H1 (cell line): ENCODE data around the gene SSMEM1. TPM values are rescaled to one million over a fixed set of nuclear protein-coding genes. Genes with fewer than 3 reads are reported as not detected.

Experiments
- CTCF ChIA-PET: fragments of 300-600 bp; sonication (Branson Sonifier 250); formaldehyde crosslinking; loops from one replicate; lab custom pipeline; 2021; ENCODE audit not compliant: partially characterized antibody; lab: Charles Lee
- POLR2A ChIA-PET: fragments of 300-600 bp; sonication (Branson Sonifier 250); formaldehyde crosslinking; loops from one replicate; lab custom pipeline; 2021; ENCODE audit warnings: inconsistent platforms; ENCODE audit not compliant: partially characterized antibody; lab: Charles Lee
- DNase-seq, 2 experiments: peaks; one replicate each; pipeline versions ENCODE4 v3.0.0 to v3.0.0-alpha.2; 2010 to 2022; ENCODE audit warnings: low spot score in 2 of 2, low read depth in 1 of 2, mixed read lengths in 1 of 2
- FAIRE-seq: peaks from 2 replicates; lab custom pipeline; 2011; peaks lifted over from hg19 to GRCh38; lab: Jason Lieb, UNC
- H2AFZ ChIP-seq: 2 replicates; pipeline ENCODE4 v1.8.1; 2012; ENCODE audit warnings: low read length, inconsistent platforms
- H2AK5ac ChIP-seq: 2 replicates; pipeline ENCODE4 v1.6.1; 2013; ENCODE audit warnings: low read depth, low read length
- H2BK120ac ChIP-seq: replicated peaks from 2 replicates; pipeline ENCODE3; 2013; ENCODE audit warnings: low read depth, low read length, inconsistent platforms
- H2BK12ac ChIP-seq: 2 replicates; pipeline ENCODE4 v1.6.1; 2013; ENCODE audit warnings: low read depth, low read length
- H2BK15ac ChIP-seq: 2 replicates; pipeline ENCODE4 v1.6.1; 2013; ENCODE audit warnings: low read length
- H2BK20ac ChIP-seq: 2 replicates; pipeline ENCODE4 v1.6.1; 2013; ENCODE audit warnings: low read length
- H2BK5ac ChIP-seq: 2 replicates; pipeline ENCODE4 v1.6.1; 2013; ENCODE audit warnings: low read depth, low read length
- H3K14ac ChIP-seq: 2 replicates; pipeline ENCODE4 v1.6.1; 2013; ENCODE audit warnings: inconsistent platforms; ENCODE audit not compliant: insufficient read length
- H3K18ac ChIP-seq: 2 replicates; pipeline ENCODE4 v1.6.1; 2013; ENCODE audit warnings: low read length; ENCODE audit errors: extremely low read depth
- H3K23ac ChIP-seq: 2 replicates; pipeline ENCODE4 v1.6.1; 2013; ENCODE audit warnings: inconsistent platforms; ENCODE audit not compliant: insufficient read length
- H3K23me2 ChIP-seq: 2 replicates; pipeline ENCODE4 v1.6.1; 2013; ENCODE audit warnings: low read depth, low read length
- H3K27ac ChIP-seq: 2 replicates; pipeline ENCODE4 v1.6.1; 2011; ENCODE audit warnings: low read depth, low read length, inconsistent platforms
- H3K27me3 ChIP-seq, 4 experiments: replicated peaks in 1 of 4; 1 replicate in 1 of 4; 2 replicates in 3 of 4; pipeline versions ENCODE4 v1.6.1 to v1.8.1; 2011 to 2013; ENCODE audit warnings: low read length in 3 of 4, mild to moderate bottlenecking in 3 of 4, inconsistent platforms in 2 of 4, mixed read lengths in 2 of 4, moderate library complexity in 1 of 4; ENCODE audit not compliant: control insufficient read depth in 3 of 4, insufficient read depth in 3 of 4; ENCODE audit errors: extremely low read depth in 1 of 4
- H3K36me3 ChIP-seq, 4 experiments: 2 replicates each; pipeline versions ENCODE4 v1.6.1 to v1.8.1; 2011 to 2013; ENCODE audit warnings: mild to moderate bottlenecking in 4 of 4, low read length in 3 of 4, moderate library complexity in 2 of 4, control low read depth in 1 of 4, inconsistent platforms in 1 of 4; ENCODE audit not compliant: insufficient read depth in 4 of 4, control insufficient read depth in 2 of 4
- H3K4ac ChIP-seq: replicated peaks from 2 replicates; pipeline ENCODE3; 2013; ENCODE audit warnings: low read length, low read depth, mixed read lengths, inconsistent platforms; ENCODE audit not compliant: insufficient read length
- H3K4me1 ChIP-seq, 4 experiments: replicated peaks in 1 of 4; 1 replicate in 1 of 4; 2 replicates in 3 of 4; pipeline versions ENCODE4 v1.6.1 to v1.8.1; 2011 to 2013; ENCODE audit warnings: low read length in 3 of 4, inconsistent platforms in 2 of 4, mixed read lengths in 1 of 4; ENCODE audit not compliant: insufficient read depth in 4 of 4, control insufficient read depth in 3 of 4
- H3K4me2 ChIP-seq, 2 experiments: 2 replicates each; pipeline versions ENCODE4 v1.6.1 to v1.8.1; 2011 to 2013; ENCODE audit warnings: low read depth in 2 of 2, low read length in 2 of 2, control low read depth in 1 of 2, inconsistent platforms in 1 of 2, mild to moderate bottlenecking in 1 of 2; ENCODE audit not compliant: insufficient read depth in 1 of 2
- H3K4me3 ChIP-seq, 4 experiments: fragments of 200-600, 300-600 bp in 1 of 4; sonication (generic), shearing (Covaris generic), sonication (Bioruptor Twin) in 1 of 4; 2 replicates each; pipeline versions ENCODE4 v1.5.1 to v1.8.1; 2011 to 2016; ENCODE audit warnings: low read length in 4 of 4, low read depth in 3 of 4, control low read depth in 2 of 4, inconsistent platforms in 2 of 4, mild to moderate bottlenecking in 2 of 4, mixed read lengths in 1 of 4, moderate library complexity in 1 of 4; ENCODE audit not compliant: insufficient read depth in 2 of 4; ENCODE audit errors: extremely low read depth in 1 of 4
- H3K56ac ChIP-seq: replicated peaks from 2 replicates; pipeline ENCODE3; 2013; ENCODE audit warnings: low read depth, mild to moderate bottlenecking, mixed read lengths, low read length, inconsistent platforms; ENCODE audit not compliant: insufficient read length
- H3K79me1 ChIP-seq: 2 replicates; pipeline ENCODE4 v1.6.1; 2013; ENCODE audit warnings: low read depth, low read length, control low read depth
- H3K79me2 ChIP-seq, 2 experiments: 2 replicates each; pipeline versions ENCODE4 v1.6.1 to v1.8.1; 2012 to 2013; ENCODE audit warnings: low read length in 2 of 2, mild to moderate bottlenecking in 2 of 2, inconsistent platforms in 1 of 2; ENCODE audit not compliant: insufficient read depth in 2 of 2, control insufficient read depth in 1 of 2
- H3K9ac ChIP-seq, 4 experiments: replicated peaks in 1 of 4; 1 replicate in 1 of 4; 2 replicates in 3 of 4; pipeline versions ENCODE4 v1.6.1 to v1.8.1; 2011 to 2013; ENCODE audit warnings: low read depth in 3 of 4, low read length in 3 of 4, control low read depth in 2 of 4, mild to moderate bottlenecking in 2 of 4, moderate library complexity in 2 of 4, inconsistent platforms in 1 of 4; ENCODE audit errors: extremely low read depth in 1 of 4
- H3K9me3 ChIP-seq, 2 experiments: 2 replicates each; pipeline versions ENCODE4 v1.6.1 to v1.8.1; 2012 to 2013; ENCODE audit warnings: mild to moderate bottlenecking in 2 of 2, moderate library complexity in 2 of 2, control low read depth in 1 of 2, inconsistent platforms in 1 of 2, low read depth in 1 of 2, low read length in 1 of 2, mixed read lengths in 1 of 2; ENCODE audit not compliant: insufficient read depth in 2 of 2
- H4K20me1 ChIP-seq, 2 experiments: replicated peaks in 1 of 2; 2 replicates each; pipeline versions ENCODE3 to v1.8.1; 2011 to 2013; ENCODE audit warnings: inconsistent platforms in 2 of 2, low read length in 2 of 2, mild to moderate bottlenecking in 1 of 2; ENCODE audit not compliant: insufficient read depth in 2 of 2, control insufficient read depth in 1 of 2
- H4K5ac ChIP-seq: 2 replicates; pipeline ENCODE4 v1.6.1; 2013; ENCODE audit warnings: low read length, low read depth, mixed read lengths, inconsistent platforms; ENCODE audit not compliant: insufficient read length
- H4K8ac ChIP-seq: 2 replicates; pipeline ENCODE4 v1.8.0; 2013; ENCODE audit warnings: mild to moderate bottlenecking, moderate library complexity, low read length, inconsistent platforms; ENCODE audit not compliant: insufficient read depth; ENCODE audit errors: extremely low read depth
- H4K91ac ChIP-seq: replicated peaks from 2 replicates; pipeline ENCODE3; 2013; ENCODE audit warnings: low read length, mixed read lengths, inconsistent platforms; ENCODE audit not compliant: insufficient read length
- CHD2 ChIP-seq: IDR thresholded peaks from 2 replicates; pipeline ENCODE4 v1.6.1; 2012; ENCODE audit warnings: low read length, improper control_type of control experiment
- GABPA ChIP-seq: IDR thresholded peaks from 2 replicates; pipeline ENCODE4 v1.6.1; 2011; ENCODE audit warnings: mild to moderate bottlenecking, low read length, moderate library complexity, borderline replicate concordance; ENCODE audit not compliant: insufficient read depth
- POU5F1 ChIP-seq: IDR thresholded peaks from 2 replicates; pipeline ENCODE4 v1.6.1; 2011; ENCODE audit warnings: low read depth, mild to moderate bottlenecking, low read length, moderate library complexity
- SP4 ChIP-seq: IDR thresholded peaks from 2 replicates; pipeline ENCODE4 v1.6.1; 2012; ENCODE audit warnings: low read length, inconsistent platforms
- TCF12 ChIP-seq: IDR thresholded peaks from 2 replicates; pipeline ENCODE4 v1.6.1; 2011; ENCODE audit warnings: low read depth, mild to moderate bottlenecking, low read length
- USF2 ChIP-seq: IDR thresholded peaks from 2 replicates; pipeline ENCODE4 v1.6.1; 2011; ENCODE audit warnings: low read length, improper control_type of control experiment
- WGBS, 2 experiments: shearing (Covaris generic) in 1 of 2; methylation state at CpG; one replicate each; pipeline versions ENCODE4 v1.1.6 to v1.1.7; 2013 to 2015; ENCODE audit warnings: low lambda C conversion rate in 2 of 2, mixed read lengths in 2 of 2, inconsistent platforms in 1 of 2, low coverage in 1 of 2, missing lambda C conversion rate in 1 of 2; ENCODE audit not compliant: insufficient replicate concordance in 2 of 2, insufficient coverage in 1 of 2, insufficient read length in 1 of 2; ENCODE audit errors: extremely low coverage in 1 of 2, missing lambda C conversion rate in 1 of 2; 5-methylcytosine and 5-hydroxymethylcytosine counted together
- polyA plus RNA-seq, 7 experiments: library from polyadenylated mRNA; depleted of rRNA in 3 of 7; stranded (reverse) in 5 of 7; unstranded in 2 of 7; fragments of >200 nt in 5 of 7; fragments of 200-250 nt in 2 of 7; gene quantifications; 1 replicate in 5 of 7; 2 replicates in 1 of 7; 4 replicates in 1 of 7; pipeline versions ENCODE4 v1.2.1 to v1.2.3, GENCODE V29; 2011 to 2013; ENCODE audit warnings: missing spikeins in 2 of 7, mixed read lengths in 2 of 7
- total RNA-seq: library from RNA; stranded (reverse); fragmentation: NEBNext Ultra II Directional; extraction: Animal tissue kit (Norgen Biotek cat#: 25700); gene quantifications from 2 replicates; pipeline ENCODE4 v1.2.1, GENCODE V29; 2021
- TF ChIP-seq, protein P1 (sequence below): IDR thresholded peaks from 2 replicates; pipeline ENCODE4 v1.6.1; 2012; ENCODE audit warnings: low read length, inconsistent platforms

The SSMEM1 gene
- total and polyA plus RNA-seq, 2 of the 8 experiments (the other 6 are each of a cell fraction or from before 2014, with no cell fraction given): not detected

GRCh38 chr7:130208516-130208915 is 856 bp downstream of the SSMEM1 start:
- CTCF ChIA-PET: interaction anchor here (1.1 to 1.3 kb wide), 2 partner anchors 129 to 549 kb away, joined by 3 to 4 read pairs; no protein-coding TSS in a partner anchor
- no peak overlapping the region for H3K4me2 ChIP-seq
- no peak overlapping the region for H3K27ac ChIP-seq

More at GRCh38 chr7:130208516-130208915, 856 bp downstream of the SSMEM1 start:
- POLR2A ChIA-PET: no interaction called here
- Histone ChIP-seq H3K18ac (no peak overlapping the region), H4K8ac (no peak overlapping the region), H2BK120ac (no peak overlapping the region), H2AFZ (no peak overlapping the region), H3K79me1 (peaks cover 2% of the 10 kb centered on the region; the same call in 1 of the 2 replicates), H3K79me2 (peaks cover 0 to 7% of the 10 kb centered on the region in 2 experiments; a peak in 1 of 4 replicates), H4K20me1 (no peaks in the 10 kb centered on the region), H3K23ac (no peak overlapping the region), H2BK15ac (no peak overlapping the region), H4K5ac (no peak overlapping the region), H3K4ac (no peak overlapping the region), H3K27me3 (no peaks in the 10 kb centered on the region), H3K23me2 (no peaks in the 10 kb centered on the region), H3K4me3 (no peak overlapping the region), H3K36me3 (peaks cover 0 to 2% (median under 1%) of the 10 kb centered on the region in 4 experiments; a peak in 4 of 8 replicates), H3K56ac (no peak overlapping the region), H4K91ac (no peak overlapping the region), H2BK5ac (no peak overlapping the region), H3K9ac (no peak overlapping the region), H2AK5ac (no peak overlapping the region), H3K14ac (no peak overlapping the region), H2BK20ac (no peak overlapping the region), H3K4me1 (no peaks in the 10 kb centered on the region), H3K9me3 (no peaks in the 10 kb centered on the region), H2BK12ac (no peak overlapping the region)
- DNase-seq (no peak), FAIRE-seq (no peak)
- no peak for TF ChIP-seq TCF12
- no peak for TF ChIP-seq CHD2
- TF ChIP-seq SP4: no peak
- TF ChIP-seq USF2: no peak
- TF ChIP-seq GABPA: no peak
- TF ChIP-seq, protein P1, sequence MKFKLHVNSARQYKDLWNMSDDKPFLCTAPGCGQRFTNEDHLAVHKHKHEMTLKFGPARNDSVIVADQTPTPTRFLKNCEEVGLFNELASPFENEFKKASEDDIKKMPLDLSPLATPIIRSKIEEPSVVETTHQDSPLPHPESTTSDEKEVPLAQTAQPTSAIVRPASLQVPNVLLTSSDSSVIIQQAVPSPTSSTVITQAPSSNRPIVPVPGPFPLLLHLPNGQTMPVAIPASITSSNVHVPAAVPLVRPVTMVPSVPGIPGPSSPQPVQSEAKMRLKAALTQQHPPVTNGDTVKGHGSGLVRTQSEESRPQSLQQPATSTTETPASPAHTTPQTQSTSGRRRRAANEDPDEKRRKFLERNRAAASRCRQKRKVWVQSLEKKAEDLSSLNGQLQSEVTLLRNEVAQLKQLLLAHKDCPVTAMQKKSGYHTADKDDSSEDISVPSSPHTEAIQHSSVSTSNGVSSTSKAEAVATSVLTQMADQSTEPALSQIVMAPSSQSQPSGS: no peak
- no peak for TF ChIP-seq POU5F1
- WGBS, 2 experiments: 92% methylated on average over 2 of the region's 2 CpGs; no CpG with 5 or more reads in 1 of the 2 experiments
